ENCODE results near the gene ZNF195. TPM values are rescaled to one million over a fixed set of nuclear protein-coding genes. Genes with fewer than 3 reads are reported as not detected.
"Not testable (repeated sequence)": the region's sequence is repeated elsewhere in the genome, so short reads cannot be mapped to it uniquely, and the experiment has no call there.

Gene ZNF195
- total RNA-seq, 1 experiment from 2014 or later = 28.6 TPM

DNA sequence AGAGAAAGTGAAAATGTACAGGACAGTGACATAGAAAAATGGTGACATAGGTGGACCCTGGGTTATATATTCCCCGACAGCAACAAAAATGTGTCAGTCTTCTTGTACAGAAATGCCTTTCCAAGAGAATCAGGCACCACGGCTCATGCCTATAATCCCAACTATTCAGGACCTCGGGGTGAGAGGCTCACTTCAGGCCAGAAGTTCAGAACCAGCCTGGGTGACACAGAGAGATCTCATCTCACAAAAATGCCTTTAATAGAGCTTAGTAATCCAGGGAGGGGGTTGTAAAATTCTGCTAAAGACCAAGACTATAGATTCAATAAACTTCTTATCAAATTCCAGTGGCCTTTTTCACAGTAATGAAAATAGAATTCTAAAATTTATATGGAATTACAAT, 10.7 kb downstream of the ZNF195 start:
- in situ Hi-C loops (cut with HindIII; ENCODE audit: low pct_unique_long_range_greater_than_20kb, low sequenced_read_pairs) = no loop called here

GRCh38 chr11:3367221-3367620, 11.7 kb downstream of the ZNF195 start:
- DNase-seq (ENCODE audit: low read depth, low spot score) = no peak
- in situ Hi-C loops (cut with HindIII; ENCODE audit: low pct_unique_long_range_greater_than_20kb, low sequenced_read_pairs) = no loop called here

More for the DNA sequence above, 10.7 kb downstream of the ZNF195 start:
- DNase-seq (ENCODE audit: low read depth, low spot score) = no peak

DNA sequence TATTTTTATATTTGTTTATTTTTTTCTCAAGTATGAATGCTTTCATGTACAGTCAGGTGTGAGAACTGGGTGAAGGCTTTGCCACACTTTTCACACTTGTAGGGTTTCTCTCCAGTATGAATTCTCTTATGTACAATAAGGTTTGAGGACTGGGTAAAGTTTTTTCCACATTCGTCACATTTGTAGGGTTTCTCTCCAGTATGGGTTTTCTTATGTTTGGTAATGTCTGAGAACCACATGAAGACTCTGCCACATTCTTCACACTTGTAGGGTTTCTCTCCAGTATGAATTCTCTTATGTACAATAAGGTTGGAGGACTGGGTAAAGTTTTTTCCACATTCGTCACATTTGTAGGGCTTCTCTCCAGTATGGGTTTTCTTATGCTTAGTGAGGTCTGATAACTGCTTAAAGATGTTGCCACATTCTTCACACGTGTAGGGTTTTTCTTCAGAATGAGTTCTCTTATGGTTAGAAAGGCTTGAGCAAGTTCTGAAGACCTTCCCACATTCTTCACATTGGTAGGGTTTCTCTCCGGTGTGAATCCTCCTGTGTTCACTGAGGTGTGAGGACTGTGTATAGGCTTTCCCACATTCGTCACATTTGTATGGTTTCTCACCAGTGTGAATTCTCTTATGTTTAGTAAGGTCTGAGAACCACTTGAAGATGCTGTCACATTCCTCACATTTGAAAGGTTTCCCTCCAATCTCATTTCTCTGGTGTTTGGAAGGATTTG, 19.7 kb downstream of the ZNF195 start:
- in situ Hi-C loops (cut with HindIII; ENCODE audit: low pct_unique_long_range_greater_than_20kb, low sequenced_read_pairs) = no loop called here
- no peak for DNase-seq (ENCODE audit: low read depth, low spot score)

DNA sequence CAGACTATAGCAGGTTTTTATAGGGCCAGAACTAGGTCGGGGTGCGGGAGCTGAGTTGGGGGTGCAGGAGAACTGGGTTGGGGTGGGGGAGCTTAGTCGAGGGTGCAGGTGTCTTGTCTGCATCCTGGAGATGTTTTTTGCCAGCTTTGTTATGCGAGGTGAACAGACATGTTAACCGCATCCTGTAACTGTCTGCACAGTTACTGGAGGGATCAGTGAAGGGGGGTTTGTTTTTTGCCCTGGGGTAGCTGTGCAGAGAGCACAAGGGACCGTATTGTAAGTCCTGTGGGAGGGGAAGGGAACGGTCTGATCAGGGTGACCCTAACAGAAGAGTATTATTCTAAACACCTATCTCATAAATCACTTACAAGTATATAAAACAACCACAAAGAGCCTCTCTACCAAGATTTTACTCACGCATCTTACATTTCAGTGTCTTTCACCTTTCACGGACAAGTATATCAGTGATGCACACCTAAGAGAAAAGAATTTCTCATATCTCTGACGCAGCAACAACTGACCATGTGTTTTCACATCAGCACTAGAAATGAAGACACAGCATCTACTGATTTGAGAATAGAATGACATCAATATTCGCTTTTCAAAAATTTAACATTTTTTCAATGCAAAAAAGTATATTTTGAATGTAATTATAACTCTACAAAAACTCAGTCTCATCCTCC, 20.8 kb downstream of the ZNF195 start:
- no peak for DNase-seq (ENCODE audit: low read depth, low spot score)
- in situ Hi-C loops (cut with HindIII; ENCODE audit: low pct_unique_long_range_greater_than_20kb, low sequenced_read_pairs) = no loop called here

DNA sequence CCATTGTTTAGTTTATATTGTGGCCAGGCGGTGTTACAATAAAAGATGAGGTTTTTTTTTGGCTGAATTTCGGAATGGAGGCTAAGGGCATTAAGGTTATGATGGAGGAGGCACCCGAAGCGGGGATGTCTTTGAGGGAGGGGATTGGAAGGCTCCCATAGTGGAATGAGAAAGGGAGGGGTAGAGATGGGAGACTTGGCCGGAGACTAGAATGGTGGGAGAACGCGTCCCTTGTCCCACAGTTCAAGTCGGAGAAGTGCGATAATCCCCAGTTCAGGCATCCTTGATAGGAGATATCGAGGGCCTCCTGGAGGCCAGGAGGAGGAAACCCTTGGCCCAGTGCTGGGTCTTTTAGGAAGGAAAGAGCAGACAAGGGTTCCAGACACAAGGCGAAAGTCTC, 21.6 kb downstream of the ZNF195 start:
- in situ Hi-C loops (cut with HindIII; ENCODE audit: low pct_unique_long_range_greater_than_20kb, low sequenced_read_pairs) = no loop called here
- DNase-seq (ENCODE audit: low read depth, low spot score) = no peak

- DNase-seq (ENCODE audit: low read depth, low spot score) = no peak
- in situ Hi-C loops (cut with HindIII; ENCODE audit: low pct_unique_long_range_greater_than_20kb, low sequenced_read_pairs) = no loop called here
Observed at GRCh38 chr11:3356858-3357257, 22.1 kb downstream of the ZNF195 start.

DNA sequence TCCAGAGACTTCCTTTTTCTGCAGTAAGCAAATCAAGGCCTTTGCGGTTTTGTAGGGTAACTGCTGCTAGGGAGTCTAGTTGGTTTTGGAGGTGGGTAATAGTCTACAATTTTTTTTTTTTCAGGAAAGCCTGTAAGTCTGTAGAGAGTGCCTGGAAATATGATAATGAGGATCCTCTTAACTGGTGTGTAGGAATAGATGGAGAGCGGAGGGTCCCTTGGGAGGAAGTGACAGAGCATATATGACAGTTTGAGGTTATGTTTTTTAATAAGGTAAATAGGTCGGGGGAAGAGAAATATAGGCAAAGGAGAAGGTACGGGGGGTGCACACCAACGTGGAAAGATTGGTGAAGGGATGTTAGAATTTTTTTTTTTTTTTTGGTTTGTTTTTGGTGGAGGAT, 25.9 kb downstream of the ZNF195 start:
- in situ Hi-C loops (cut with HindIII; ENCODE audit: low pct_unique_long_range_greater_than_20kb, low sequenced_read_pairs) = no loop called here
- DNase-seq (ENCODE audit: low read depth, low spot score) = no peak

DNA sequence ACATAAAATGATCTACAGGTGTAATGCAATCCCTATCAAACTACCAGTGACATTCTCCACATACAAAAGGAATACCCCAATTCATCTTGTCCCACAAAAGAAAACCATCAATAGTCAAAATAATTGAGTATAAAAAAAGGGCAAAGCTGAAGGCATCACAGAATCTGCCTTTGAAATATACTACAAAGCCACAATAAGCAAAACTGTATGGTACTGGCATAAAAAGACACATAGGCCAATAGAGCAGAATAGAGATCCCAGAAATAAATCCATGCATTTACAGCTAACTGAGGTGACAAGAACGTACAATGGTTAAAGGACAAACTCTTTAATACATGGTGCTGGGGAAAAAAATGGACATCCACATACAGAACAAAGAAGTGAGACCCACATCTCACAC, 31.8 kb downstream of the ZNF195 start:
- in situ Hi-C loops (cut with HindIII; ENCODE audit: low pct_unique_long_range_greater_than_20kb, low sequenced_read_pairs) = no loop called here
- DNase-seq (ENCODE audit: low read depth, low spot score) = no peak

DNA sequence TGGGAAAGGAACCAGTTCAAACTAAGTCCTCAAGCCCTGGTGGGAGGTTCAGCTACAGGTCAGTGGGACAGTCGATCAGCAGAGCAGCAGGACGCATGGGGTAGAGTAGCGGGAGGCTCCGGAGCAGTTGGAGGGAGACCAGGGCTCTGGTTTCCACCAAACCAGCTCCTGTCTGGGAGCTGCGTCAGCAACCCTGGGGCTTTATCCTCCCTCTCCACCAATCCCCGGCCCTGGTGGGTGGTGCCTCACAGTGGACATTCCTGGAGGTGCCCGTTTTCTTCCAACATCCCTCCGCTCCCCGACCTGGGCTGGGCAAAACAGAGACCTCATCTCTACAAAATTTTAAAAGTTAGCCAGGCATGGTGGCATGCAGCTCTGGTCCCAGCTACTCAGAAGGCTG, 32.4 kb downstream of the ZNF195 start:
- in situ Hi-C loops (cut with HindIII; ENCODE audit: low pct_unique_long_range_greater_than_20kb, low sequenced_read_pairs) = no loop called here
- DNase-seq (ENCODE audit: low read depth, low spot score) = no peak

DNA sequence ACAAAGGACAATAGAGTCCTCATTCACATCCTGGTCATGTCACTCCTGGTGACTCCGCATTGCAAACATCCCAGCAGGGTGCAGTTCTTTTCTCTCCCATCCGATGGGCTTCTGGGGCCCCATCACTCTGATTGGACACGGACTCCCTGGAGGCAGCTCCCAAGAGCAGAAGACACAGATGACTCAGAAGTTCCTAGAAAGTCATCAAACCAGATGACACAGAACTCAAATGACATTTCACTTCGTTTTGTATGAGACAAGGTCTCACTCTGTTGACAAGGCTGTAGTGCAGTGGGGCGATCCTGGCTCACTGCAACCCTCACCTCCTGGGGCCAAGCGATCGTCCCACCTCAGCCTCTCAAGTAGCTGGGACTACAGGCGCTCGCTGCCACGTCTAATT, 33.2 kb downstream of the ZNF195 start:
- in situ Hi-C loops (cut with HindIII; ENCODE audit: low pct_unique_long_range_greater_than_20kb, low sequenced_read_pairs) = no loop called here
- DNase-seq (ENCODE audit: low read depth, low spot score) = no peak

- in situ Hi-C loops (cut with HindIII; ENCODE audit: low pct_unique_long_range_greater_than_20kb, low sequenced_read_pairs) = no loop called here
Observed at GRCh38 chr11:3344327-3345174, 34.4 kb downstream of the ZNF195 start.

DNA sequence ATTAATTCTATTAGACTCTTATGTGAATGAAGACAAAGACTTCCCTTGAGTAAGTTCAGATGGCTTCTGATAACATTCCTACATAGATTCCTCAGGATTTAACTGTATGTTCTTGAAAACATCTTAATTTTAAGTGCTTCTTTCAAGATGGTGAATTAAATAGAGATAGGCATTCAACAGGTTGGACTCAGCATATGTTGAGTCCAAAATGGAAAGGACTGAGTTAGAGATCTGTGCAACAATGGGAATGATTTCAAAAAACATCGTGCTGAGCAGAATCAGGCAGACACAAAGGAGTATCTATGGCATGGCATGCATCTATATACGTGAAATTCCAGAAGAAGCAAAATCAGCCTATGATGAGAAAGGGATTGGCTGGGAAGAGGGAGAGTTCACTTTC, 36.2 kb downstream of the ZNF195 start:
- DNase-seq (ENCODE audit: low read depth, low spot score) = no peak
- in situ Hi-C loops (cut with HindIII; ENCODE audit: low pct_unique_long_range_greater_than_20kb, low sequenced_read_pairs) = no loop called here

More at GRCh38 chr11:3344327-3345174, 34.4 kb downstream of the ZNF195 start:
- DNase-seq (ENCODE audit: low read depth, low spot score) = no peak

GRCh38 chr11:3341298-3341697, 37.6 kb downstream of the ZNF195 start:
- in situ Hi-C loops (cut with HindIII; ENCODE audit: low pct_unique_long_range_greater_than_20kb, low sequenced_read_pairs) = no loop called here
- peak; percentile 64 for DNase-seq (ENCODE audit: low read depth, low spot score)

DNA sequence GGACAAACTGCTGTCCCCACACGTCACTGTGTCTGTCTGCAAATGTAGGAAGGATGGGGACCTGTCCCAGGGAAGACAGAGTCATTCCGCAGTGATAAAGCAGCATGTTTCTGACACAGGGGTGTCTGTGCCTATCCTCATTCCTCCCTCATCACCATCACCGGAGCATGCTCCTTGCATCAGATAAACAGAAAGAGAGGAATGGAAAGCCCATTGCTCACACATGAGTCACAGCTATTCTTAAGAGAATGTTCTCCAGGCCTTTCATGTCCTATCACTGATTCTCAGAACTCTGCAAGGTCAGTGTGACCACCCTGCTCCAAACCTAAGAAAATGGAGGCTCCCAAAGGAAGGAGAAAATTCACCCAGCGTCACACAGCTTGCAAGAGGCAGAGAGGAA, 38.9 kb downstream of the ZNF195 start:
- in situ Hi-C loops (cut with HindIII; ENCODE audit: low pct_unique_long_range_greater_than_20kb, low sequenced_read_pairs) = no loop called here
- DNase-seq (ENCODE audit: low read depth, low spot score) = no peak

DNA sequence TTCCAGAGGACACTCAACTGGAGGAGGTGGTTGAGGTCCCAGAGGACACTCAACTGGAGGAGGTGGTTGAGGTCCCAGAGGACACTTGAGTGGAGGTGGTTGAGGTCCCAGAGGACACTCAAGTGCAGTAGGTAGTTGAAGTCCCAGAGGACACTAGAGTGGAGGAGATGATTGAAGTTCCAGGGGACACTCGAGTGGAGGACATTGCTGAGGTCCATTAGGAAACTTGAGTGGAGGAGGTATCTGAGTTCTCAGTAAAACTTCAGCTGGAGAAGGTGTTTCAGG, 39.7 kb downstream of the ZNF195 start:
- no peak for DNase-seq (ENCODE audit: low read depth, low spot score)
- in situ Hi-C loops (cut with HindIII; ENCODE audit: low pct_unique_long_range_greater_than_20kb, low sequenced_read_pairs) = no loop called here

GRCh38 chr11:3338569-3339339, 40.2 kb downstream of the ZNF195 start:
- in situ Hi-C loops (cut with HindIII; ENCODE audit: low pct_unique_long_range_greater_than_20kb, low sequenced_read_pairs) = no loop called here
- no peak for DNase-seq (ENCODE audit: low read depth, low spot score)

DNA sequence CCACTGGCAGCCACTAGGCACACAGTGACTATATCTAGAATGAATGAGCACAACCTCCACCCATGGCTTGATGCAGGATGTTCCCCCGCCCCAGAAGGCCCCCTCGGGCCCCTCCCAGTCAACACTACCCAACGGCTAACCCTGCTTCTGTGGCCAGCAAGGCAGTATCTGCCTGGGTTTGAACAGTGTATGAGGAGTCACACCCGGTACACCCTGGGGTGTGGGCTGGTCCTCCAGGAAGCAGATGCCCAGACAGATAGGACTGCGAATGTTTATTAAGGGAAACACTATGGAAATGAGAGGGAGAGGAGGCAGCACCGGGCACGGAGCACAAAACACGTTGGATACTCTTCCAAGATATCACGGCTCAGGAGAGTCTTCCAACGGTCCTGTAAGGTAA, 42.5 kb downstream of the ZNF195 start:
- DNase-seq (ENCODE audit: low read depth, low spot score); in situ Hi-C loops (cut with HindIII; ENCODE audit: low pct_unique_long_range_greater_than_20kb, low sequenced_read_pairs): not testable (repeated sequence)

- DNase-seq (ENCODE audit: low read depth, low spot score); in situ Hi-C loops (cut with HindIII; ENCODE audit: low pct_unique_long_range_greater_than_20kb, low sequenced_read_pairs): not testable (repeated sequence)
Observed at GRCh38 chr11:3333157-3333556, 45.8 kb downstream of the ZNF195 start.
